NCI-H774 (cell line): ENCODE results near the gene KRTAP10-5.

Source experiments
- DNase-seq: peaks from one replicate; lab custom pipeline; 2025; lab: John Stamatoyannopoulos, UW

Gene KRTAP10-5

DNA sequence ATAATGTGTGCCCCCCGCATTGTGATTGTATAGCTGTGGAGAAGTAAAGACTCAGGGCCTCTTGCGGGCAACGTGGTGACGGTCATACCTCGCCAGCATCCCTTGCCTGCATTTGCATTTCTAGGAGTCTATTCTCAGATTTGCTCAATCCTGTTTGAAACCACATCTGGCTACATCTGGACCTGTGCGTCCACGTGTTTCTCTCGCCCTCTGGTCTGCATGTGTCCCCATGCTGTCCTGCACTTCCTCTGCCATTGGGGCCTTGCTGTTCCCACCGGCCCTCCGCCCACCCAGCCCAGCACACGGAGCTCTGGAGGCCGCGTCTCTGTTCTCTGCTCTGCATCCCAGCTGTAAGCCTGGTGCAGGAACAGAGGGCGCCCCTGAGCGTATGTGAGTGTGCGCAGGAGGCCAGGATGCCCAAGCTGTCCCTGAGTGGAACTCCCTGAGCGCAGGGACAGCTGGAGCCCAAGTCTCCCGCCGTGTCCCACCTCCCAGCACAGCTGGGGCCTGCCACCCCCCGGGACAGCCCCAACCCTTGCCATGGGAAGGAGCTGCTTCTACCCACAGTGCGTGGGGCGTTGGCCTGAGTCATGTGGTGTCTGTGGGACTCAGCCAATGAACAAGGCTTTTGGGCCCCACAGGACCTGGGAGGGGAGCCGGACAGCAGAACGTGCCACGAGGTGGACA, 30.7 kb downstream of the KRTAP10-5 start:
- DNase-seq = no peak

DNA sequence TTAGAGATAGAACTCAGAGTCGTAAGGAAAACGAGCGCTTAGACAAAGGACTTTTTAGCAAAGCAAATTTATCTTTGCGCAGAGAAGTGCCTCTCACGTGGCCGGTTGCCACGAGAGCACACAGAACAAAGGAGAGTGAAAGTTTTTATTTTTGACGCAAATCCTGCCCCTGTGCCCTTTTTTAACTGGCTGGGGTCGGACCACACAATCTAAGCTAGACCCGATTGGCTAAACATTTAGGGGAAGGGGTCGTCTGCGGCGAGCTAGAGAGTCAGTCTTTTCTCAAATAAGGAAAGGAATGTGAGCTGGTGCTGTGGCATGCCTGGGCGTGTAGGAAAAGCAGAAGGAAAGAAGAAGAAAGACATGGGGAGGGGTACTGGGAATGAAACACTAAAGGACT, 31.5 kb downstream of the KRTAP10-5 start:
- no peak for DNase-seq

DNA sequence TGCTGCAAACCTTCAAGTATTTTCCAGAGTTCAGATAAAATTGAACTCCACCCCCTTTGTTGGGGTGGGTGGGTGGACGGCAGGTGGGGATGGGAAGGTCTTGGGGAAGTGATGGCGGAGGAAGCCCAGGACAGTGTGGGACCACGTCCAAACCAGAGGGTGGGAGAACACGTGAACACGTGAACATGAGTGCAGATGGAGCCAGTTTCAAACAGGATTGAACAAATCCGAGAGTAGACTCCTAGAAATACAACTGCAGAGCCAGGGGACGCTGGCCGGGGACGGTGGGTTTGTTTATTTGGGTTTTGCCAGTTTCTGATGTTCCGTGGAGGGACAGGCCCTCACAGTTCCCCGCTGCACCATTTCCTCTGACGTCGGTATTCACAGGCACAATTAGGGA, 32.0 kb downstream of the KRTAP10-5 start:
- no peak for DNase-seq

DNA sequence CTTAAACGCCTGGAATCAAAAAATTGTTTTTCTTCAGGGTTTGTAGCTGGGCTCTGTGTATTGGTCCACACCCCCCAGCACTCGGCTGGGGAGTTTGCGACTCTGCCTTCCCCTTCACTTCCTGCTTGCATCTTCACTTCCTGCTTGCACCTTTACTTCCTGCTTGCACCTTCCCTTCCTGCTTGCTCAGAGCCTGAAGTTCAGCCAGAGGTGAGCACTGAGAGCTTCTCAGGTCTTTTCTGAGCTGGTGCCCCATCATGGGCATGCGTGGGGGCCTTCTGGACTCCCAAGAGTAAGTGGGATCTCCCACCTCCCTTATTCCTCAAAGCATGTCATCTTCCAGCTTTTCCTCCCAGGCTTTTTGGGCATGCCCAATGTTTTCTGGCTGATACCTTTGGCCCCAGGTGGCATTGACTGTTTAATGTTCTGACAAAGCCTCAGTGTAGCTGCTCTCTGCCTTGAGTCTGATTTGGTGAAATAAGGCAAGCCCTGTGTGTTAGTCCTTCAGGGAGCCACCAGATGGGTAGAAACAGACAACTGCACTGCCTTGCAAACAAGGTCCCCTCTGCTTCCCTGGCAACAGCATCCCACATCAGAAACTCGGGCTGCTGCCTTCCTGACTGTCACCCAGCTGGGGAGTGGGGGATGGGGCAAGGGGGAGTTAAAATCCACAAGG, 32.6 kb downstream of the KRTAP10-5 start:
- no peak for DNase-seq

DNA sequence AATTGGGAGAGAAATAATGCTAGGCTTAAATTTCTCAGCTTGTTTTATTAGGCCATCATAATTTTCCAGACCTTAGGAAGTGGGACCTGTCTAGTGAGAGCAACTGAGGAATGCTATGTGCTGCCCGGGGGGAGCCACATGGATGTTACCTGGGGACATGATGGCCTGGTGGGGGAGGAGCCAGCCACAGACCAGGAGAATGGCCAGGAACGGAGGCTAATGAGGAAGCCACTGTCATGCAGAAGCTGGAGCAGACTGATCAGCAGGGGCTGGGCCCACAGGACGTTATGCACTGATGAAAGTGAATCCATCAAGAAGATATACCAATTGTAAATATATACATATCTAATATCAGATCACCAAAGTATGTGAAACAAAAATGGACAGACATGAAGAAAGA, 35.8 kb downstream of the KRTAP10-5 start:
- DNase-seq = no peak

DNA sequence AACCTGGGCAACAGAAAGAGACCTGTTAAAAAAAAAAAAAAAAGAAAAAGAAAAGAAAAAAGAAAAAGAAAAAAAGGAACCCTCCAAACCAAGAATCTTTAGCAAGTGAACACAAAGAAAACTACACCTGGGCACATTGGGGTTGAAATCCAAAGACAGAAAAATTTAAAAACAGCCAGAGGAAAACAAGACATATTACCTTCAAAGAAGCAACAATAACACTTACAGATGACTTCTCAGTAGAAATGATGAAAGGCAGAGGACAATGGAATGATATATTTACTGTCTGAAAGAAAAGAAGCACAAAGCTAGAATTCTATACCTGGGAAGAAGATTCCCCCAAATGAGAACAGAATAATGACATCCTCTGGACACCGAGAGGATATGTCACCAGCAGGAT, 37.7 kb downstream of the KRTAP10-5 start:
- DNase-seq = no peak

DNA sequence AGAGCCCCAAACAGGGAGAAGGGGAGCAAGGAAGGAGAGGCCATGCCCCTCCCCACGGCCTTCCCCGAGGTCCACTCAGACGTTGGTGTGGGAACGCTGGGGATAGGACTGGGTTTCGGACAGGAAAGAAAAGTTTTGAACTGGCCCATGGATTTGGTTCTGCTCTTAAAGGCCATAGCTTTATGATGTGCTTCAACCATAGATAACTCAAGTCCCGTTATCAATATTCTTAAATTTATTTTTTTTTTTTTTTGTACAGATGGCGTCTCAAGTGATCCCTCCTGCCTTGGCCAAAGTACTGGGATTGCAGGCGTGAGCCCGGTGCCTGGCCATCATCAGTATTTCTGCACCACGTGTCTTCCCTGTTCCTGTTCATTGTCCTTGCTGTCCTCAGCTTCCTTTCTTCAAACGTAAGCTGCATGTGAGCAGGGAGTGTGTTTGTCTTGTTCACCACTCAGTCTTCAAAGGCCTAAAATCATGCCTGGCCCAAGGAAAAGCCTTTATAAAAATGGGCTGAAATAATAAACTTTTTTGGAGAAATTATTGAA, 39.6 kb downstream of the KRTAP10-5 start:
- DNase-seq = no peak

DNA sequence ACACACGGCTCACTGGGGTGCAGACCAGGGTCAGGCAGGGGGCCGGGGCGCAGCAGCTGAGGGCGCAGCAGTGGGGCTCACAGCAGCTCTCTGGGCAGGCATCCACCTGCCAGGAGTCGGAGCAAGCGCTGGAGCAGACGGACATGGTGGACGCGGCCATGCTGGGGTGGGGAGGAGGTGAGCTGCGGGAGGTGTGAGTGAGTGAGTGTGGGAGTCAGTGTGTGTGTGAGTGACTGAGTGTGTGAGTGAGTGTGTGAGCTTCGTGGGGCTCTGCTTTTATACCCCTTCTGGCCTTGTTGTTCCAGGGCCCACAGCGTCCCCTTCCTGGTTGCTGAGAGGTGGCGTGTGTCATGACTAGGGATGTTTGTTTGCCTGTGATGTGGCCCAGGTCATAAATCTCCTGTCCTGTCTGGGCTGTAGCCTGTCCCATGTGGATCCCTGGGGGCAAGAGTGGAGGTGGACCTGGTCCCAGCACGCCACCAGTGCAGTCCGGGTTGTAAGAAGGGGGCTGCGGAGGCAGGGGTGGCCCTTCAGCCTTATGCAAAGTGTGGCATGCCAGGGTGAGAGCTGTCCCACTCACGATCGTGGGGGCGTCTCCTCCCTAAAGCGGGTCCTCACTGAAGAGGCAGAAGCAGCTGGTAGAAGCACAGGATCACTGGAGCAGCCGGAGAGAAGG, 40.3 kb downstream of the KRTAP10-5 start, which contains the start of gene KRTAP10-1:
KRTAP10-1 (minus strand) TSS at position 205 of the 676 bp plus-strand sequence; CDS start at position 160, 45 bp downstream.
- DNase-seq = no peak

DNA sequence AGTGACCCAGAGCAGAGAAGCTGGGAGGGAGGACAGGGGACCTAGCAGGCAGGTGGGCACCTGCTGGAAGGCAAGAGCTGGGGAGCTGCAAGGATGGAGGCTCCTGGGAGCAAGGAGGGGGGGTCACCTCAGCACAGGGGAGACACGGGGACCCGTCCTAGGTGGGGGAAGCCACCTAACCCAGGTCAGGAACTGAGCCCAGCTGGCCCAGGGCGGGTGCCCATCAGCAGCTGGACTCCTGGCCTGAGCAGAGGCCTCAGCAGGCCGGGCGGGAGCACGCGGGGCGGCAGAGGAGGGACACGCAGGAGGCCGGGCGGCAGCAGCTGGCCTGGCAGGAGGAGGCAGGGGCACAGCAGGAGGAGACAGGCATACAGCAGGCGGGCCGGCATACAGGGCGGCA, 41.4 kb downstream of the KRTAP10-5 start:
- no peak for DNase-seq

DNA sequence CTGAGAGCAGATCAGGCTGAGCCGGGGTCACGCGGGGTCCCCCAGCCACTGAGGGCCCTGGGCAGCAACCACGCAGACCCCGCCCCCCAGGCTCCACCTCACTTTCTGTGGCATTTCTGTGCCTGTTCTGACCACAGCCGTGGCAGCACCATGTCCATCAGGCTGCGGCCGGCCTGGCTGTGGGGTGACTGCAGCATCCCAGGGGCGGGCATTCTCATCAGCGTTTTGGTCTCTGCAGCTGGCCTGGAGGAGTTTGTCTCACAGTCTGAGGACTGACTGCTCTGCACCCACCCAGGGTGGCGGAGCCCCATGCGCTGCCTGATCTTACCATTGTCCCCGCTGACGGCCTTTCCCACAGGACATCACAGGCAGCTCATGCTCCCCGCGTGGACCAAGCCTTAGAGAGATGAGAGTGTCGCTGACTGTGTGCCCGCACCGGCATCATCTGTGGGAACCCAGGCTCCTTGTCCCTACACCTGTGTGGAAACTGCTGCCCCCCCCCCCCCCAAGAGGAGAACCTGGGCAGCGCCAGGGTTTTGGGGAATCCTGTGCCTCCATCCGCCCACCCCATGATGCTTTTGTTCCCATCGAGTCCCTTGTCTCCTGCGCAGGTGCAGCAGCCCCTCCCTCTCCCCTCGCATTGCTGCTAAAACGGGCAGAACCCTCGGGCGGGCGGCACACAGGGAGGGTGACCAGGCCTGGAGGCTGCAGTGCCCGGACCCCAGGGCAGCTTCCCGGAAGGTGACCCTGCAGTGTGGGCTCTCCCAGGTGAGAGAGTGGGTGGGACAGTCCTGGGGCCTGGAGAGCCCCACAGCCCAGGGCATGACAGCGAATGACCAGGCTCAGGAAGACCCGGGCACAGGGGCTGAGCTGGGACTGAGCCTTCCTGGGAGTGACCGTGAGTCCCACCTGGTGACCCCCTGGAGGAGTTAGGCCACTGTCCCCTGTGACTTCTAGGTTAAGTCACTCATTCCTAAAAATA, 42.2 kb downstream of the KRTAP10-5 start:
- DNase-seq = no peak

DNA sequence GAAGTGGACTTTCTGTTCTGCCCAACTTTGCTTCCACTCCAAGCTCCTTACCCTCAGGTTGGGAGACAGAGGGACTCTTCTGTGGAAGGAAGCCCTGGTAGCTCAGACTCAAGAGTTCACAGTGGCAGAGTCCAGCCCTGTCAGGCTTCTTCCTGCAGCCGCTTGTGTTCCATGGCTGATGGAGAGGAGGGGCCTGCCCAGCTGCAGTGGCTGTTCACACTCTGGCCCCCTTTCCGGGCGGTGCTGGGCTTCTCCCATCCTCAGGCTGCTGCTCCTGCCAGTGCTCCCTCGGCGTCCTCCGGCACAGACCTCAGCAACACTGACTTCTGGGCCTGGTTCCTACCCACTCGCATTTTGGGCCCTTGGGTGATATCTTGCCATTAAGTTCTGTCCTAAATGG, 44.4 kb downstream of the KRTAP10-5 start:
- DNase-seq = no peak

DNA sequence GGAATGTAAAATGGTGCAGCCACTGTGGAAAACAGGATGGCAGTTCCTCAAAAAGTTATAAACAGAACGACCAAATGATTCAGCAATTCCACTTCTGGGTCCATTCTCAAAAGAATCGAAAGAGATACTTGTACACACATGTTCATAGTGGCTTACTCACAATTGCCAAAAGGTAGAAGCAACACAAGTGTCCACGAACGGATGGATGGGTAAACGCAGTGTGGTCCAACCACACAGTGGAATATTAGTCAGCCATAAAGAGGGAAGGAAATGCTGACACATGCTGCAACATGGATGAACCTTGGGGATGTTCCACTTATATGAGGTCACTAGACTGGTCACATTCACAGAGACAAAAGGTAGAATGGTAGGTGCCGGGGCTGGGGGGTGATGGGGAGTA, 45.7 kb downstream of the KRTAP10-5 start:
- DNase-seq = no peak

DNA sequence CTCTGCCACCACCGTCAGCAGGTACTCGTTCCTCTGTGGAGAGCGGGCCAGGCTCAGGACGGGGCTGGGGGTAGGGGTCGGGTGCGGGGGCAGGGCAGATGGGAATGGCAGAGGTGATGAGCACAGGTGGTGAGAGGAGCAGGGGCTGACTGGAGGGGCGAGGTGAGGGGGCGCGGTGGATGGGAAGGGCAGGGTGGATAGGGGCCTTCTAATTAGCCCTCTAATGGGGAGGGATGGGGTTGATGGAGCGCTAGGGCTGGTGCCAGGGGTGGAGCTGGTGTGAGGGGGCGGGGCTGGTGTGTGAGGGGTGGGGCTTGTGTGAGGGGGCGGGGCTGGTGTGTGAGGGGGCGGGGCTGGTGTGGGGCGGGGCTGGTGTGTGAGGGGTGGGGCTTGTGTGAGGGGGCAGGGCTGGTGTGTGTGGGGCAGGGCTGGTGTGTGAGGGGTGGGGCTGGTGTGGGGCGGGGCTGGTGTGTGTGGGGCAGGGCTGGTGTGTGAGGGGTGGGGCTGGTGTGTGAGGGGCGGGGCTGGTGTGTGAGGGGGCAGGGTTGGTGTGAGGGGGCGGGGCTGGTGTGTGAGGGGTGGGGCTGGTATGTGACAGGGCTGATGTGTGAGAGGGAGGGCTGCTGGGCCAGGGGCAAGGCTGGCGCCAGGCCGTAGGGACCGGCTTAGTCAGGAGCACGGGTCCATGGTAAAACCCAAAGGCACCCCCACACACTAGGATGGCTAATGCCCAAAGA, 46.3 kb downstream of the KRTAP10-5 start:
- DNase-seq = no peak

DNA sequence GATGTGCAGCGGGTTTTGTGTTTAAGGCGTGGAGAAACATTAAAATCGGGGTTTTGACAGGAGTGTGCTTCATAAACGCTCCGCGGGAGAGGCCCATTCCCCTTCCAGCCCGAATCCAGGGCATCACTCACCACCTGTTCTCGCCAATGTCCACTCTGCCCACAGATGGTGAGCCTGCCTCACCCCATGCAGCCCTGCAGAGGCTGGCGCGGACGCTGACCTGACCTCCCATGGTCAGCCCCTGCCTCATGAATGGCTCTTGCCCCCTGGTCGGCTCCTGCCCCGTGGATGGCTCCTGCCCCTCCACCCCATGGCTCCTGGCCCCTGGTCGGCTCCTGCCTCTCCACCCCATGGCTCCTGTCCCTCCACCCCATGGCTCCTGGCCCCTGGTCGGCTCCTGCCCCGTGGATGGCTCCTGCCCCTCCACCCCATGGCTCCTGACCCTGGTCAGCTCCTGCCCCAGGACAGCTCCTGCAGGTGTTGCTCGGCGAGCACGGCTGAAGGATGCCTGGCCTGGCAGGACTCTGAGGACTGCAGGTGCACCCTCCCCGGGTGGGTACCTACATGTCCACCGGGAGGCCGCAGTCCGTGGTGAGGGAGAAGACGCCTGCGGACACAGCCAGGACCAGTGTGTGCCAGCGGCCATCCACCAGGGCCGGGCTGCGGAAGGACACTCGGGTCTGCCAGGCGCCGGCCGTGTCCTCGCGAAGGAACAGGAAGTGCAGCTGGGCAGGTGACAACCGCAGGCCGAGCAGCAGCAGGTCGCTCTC, 47.1 kb downstream of the KRTAP10-5 start:
- DNase-seq = no peak

DNA sequence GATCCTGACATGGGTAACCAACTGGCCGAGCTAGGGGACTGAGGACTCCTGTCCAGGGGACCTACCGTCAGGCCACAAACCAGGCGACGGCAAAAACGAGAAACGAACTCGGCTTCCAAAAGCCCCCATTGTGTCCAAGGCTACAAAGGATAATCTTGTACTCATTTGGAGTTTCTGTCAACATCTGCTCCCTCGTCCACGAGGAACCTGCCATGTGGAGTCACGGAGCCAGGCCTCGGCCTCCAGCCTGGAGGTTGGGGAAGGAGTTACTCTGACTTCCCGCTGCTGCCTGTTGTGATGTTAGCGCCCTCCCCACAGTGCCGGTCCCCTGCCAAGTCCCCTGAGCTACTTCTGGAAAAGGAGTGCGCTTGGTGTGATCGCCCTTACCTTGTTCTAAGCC, 47.7 kb downstream of the KRTAP10-5 start:
- no peak for DNase-seq

DNA sequence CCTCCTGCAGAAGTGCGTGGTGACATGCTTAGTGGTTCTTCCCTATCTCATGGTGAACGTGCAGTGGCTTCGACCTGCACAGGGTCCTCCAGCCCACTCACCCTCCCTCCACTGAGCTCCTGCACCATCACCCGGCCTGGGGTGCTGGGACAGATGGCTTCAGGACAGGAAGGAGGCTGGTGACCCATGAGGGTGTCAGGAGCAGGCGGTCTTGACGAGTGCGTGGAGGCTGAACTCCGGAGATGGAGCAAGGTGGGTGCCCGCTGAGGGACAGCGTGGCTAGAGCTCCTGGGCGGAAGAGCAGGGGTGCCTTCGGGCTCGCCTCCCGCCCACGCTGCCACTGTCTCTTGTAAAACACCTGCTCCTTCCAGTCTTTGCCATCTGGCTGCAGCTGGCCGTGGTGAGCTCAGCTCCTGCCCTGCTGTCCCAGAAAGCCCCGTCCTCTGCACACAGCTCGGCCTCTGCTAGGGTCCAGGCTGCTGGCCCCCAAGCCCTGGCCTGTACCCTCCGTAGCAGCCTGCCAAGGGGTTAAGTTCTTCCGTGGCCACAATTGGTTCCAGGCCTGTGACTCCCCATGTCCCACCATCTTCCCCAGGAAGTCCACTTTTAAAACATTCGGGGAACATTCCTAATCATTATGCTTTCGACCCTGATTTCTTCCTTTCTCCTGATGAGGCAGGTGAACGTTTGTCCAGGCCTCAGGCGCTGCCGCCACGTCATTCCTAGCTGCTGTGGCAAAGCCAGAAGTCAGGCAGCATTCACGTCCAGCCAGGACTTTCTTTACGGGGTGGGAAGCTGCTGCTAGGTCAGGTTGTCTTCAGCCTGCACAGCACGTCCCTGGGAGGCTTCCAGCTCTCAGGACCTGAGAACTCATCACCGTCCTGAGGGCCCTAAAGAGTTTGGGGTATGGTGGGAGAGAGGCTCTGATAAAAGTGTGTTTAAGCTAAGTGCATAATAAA, 48.5 kb downstream of the KRTAP10-5 start:
- no peak for DNase-seq

DNA sequence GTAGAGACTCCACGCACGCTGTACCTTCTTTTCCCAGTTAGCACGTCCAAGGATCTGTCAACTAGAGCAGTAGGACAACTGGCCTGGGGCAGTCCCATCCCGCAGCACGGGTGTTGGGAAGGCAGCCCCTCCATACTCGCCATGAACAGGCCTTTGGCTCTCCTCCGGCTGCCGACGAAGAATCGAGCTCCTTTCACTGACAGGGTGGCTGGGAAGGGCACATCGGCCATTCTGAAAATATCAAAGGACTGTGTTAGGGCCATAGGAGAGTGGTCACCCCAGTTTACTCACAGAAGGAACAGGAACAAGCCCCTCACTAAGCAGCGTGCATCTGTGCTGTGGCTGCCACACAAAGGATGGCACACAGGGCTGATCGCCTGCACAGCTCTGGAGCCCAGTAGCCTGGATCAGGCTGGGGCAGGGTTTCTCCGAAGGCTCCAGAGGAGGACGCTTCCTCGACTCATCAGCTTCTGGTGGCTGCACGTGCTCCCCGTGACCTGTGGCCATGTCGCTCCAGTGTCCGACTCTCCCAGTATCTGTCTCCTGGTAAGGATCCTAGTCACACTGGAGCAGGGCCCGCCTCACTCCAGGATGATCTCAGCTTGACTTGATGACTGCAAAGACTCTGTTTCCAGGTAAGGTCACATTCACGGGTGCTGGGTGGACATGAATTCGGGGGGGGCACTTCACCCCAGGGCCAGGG, 49.4 kb downstream of the KRTAP10-5 start:
- no peak for DNase-seq

DNA sequence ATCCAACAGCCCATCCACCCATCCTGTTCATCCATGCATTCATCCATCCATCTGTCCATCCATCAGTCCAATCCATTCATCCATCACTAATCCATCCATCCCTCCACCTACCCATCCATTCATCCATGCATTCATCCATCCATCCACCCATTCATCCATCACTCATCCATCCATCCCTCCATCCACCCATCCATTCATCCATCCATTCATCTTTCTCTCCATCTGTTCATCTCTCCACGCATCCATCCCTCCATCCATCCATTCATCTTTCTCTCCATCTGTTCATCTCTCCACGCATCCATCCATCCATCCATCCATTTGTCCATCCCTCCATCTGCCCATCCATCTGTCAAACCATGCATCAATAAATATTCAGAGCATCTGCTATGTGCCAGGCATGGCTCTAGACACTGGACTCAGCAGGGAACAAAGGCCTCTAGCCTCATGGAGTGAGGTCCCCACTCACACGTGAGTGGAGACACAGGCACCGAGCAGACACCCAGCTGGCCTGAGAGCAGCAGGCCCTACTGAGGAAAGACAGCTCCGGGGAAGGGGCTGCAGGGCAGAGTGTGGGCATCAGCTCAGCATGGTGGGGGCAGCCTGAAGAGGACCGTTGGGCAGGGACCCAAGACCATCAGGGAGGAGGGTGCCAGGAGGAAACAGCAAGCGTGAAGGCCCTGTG, 50.0 kb downstream of the KRTAP10-5 start:
- no peak for DNase-seq
